HG03108 (cell line): Measurements from ENCODE around the gene MAP6D1.

Source experiments
- ATAC-seq: cut with Tn5 transposase; IDR thresholded peaks from one replicate; pipeline ENCODE4 v1.9.1; 2021; ENCODE audit warnings: moderate library complexity; ENCODE audit not compliant: unreplicated experiment

MAP6D1 gene

GRCh38 chr3:183825456-183826161, at the start of gene MAP6D1:
MAP6D1 (minus strand) TSS chr3:183825577; CDS start chr3:183825547, 30 bp downstream.
- peak; percentile 58 for ATAC-seq

GRCh38 chr3:183873914-183874313, 48.5 kb upstream of the MAP6D1 start:
- ATAC-seq = no peak

GRCh38 chr3:183871541-183871940, 46.2 kb upstream of the MAP6D1 start:
- ATAC-seq = no peak

- ATAC-seq = no peak
Observed at GRCh38 chr3:183870563-183870962, 45.2 kb upstream of the MAP6D1 start.

GRCh38 chr3:183868796-183869195, 43.4 kb upstream of the MAP6D1 start:
- no peak for ATAC-seq

- ATAC-seq = no peak
Observed at GRCh38 chr3:183862610-183863009, 37.2 kb upstream of the MAP6D1 start.

- no peak for ATAC-seq
Observed at GRCh38 chr3:183857863-183858262, 32.5 kb upstream of the MAP6D1 start.

- no peak for ATAC-seq
Observed at GRCh38 chr3:183854318-183855035, 29.1 kb upstream of the MAP6D1 start.

GRCh38 chr3:183845608-183846288, 20.4 kb upstream of the MAP6D1 start:
- ATAC-seq = no peak

- ATAC-seq = no peak
Observed at GRCh38 chr3:183845090-183845489, 19.7 kb upstream of the MAP6D1 start.

- ATAC-seq = no peak
Observed at GRCh38 chr3:183844606-183845005, 19.2 kb upstream of the MAP6D1 start.

GRCh38 chr3:183839751-183840150, 14.4 kb upstream of the MAP6D1 start:
- ATAC-seq = no peak

GRCh38 chr3:183837894-183838293, 12.5 kb upstream of the MAP6D1 start:
- no peak for ATAC-seq

GRCh38 chr3:183837390-183837789, 12.0 kb upstream of the MAP6D1 start:
- ATAC-seq = no peak

GRCh38 chr3:183833516-183833915, 8.1 kb upstream of the MAP6D1 start:
- no peak for ATAC-seq

GRCh38 chr3:183830187-183830586, 4.8 kb upstream of the MAP6D1 start:
- ATAC-seq = no peak

GRCh38 chr3:183829466-183829865, 4.1 kb upstream of the MAP6D1 start:
- no peak for ATAC-seq

- no peak for ATAC-seq
Observed at GRCh38 chr3:183828538-183828870, 3.1 kb upstream of the MAP6D1 start.

GRCh38 chr3:183827809-183828537, 2.6 kb upstream of the MAP6D1 start:
- ATAC-seq = no peak

GRCh38 chr3:183826448-183827250, 1.3 kb upstream of the MAP6D1 start:
- ATAC-seq = no peak
